Endothelial cell of umbilical vein (primary cell): ENCODE measurements around the gene ZBTB34. TPM values are rescaled to one million over a fixed set of nuclear protein-coding genes. Genes with fewer than 3 reads are reported as not detected.

Experiments used
- BruUV-seq: library from RNA; stranded (reverse); fragments of 400-500 nt; replicated peaks from 2 replicates; lab custom pipeline; 2021; lab: Mats Ljungman, UMichigan
- CTCF ChIA-PET: fragments of 300-600, 350-600 bp; sonication (Branson Sonifier 250); formaldehyde crosslinking; loops from one replicate; lab custom pipeline; 2021; ENCODE audit warnings: antibody characterized with exemption, inconsistent platforms; lab: Charles Lee
- POLR2A ChIA-PET: fragments of 300-600, 350-600 bp; sonication (Branson Sonifier 250); formaldehyde crosslinking; loops from one replicate; lab custom pipeline; 2021; ENCODE audit warnings: antibody characterized with exemption, inconsistent platforms; lab: Charles Lee
- DNase-seq: peaks from one replicate; pipeline ENCODE4 v3.0.0-alpha.2; 2011; ENCODE audit warnings: low read depth, low spot score
- FAIRE-seq: peaks from 2 replicates; lab custom pipeline; 2011; peaks lifted over from hg19 to GRCh38; lab: Jason Lieb, UNC
- H2AFZ ChIP-seq: 2 replicates; pipeline ENCODE4 v1.6.0; 2012; ENCODE audit warnings: low read depth, low read length, control low read depth, inconsistent platforms
- H3K27ac ChIP-seq: 2 replicates; pipeline ENCODE4 v1.5.1; 2011; ENCODE audit warnings: low read depth, mild to moderate bottlenecking, control low read depth, low read length, moderate library complexity; ENCODE audit not compliant: insufficient read depth
- H3K27me3 ChIP-seq, 2 experiments: 2 replicates each; pipeline versions ENCODE4 v1.6.0 to v1.6.1; 2011; ENCODE audit warnings: low read length in 2 of 2, mixed read lengths in 1 of 2; ENCODE audit not compliant: control insufficient read depth in 2 of 2, insufficient read depth in 2 of 2
- H3K36me3 ChIP-seq, 2 experiments: 2 replicates in 1 of 2; 3 replicates in 1 of 2; pipeline ENCODE4 v1.5.1; 2011; ENCODE audit warnings: low read length in 2 of 2, mild to moderate bottlenecking in 1 of 2, moderate library complexity in 1 of 2; ENCODE audit not compliant: control insufficient read depth in 2 of 2, insufficient read depth in 2 of 2; ENCODE audit errors: extremely low read depth in 1 of 2
- H3K4me1 ChIP-seq: 3 replicates; pipeline ENCODE4 v1.5.1; 2011; ENCODE audit warnings: mild to moderate bottlenecking, low read length; ENCODE audit not compliant: control insufficient read depth, insufficient read depth; ENCODE audit errors: extremely low read depth
- H3K4me2 ChIP-seq: 2 replicates; pipeline ENCODE4 v1.6.1; 2011; ENCODE audit warnings: low read length, control low read depth, mixed read lengths; ENCODE audit not compliant: insufficient read depth
- H3K4me3 ChIP-seq, 3 experiments: fragments of 200-600 bp in 1 of 3; sonication (generic), shearing (Covaris generic) in 1 of 3; replicated peaks in 1 of 3; 2 replicates each; pipeline ENCODE4 v1.5.1; 2011 to 2016; ENCODE audit warnings: control low read depth in 3 of 3, low read length in 3 of 3, mild to moderate bottlenecking in 2 of 3, inconsistent platforms in 1 of 3, low read depth in 1 of 3, moderate library complexity in 1 of 3; ENCODE audit not compliant: insufficient read depth in 1 of 3
- H3K79me2 ChIP-seq: 2 replicates; pipeline ENCODE4 v1.6.0; 2012; ENCODE audit warnings: low read length, inconsistent platforms; ENCODE audit not compliant: control insufficient read depth, insufficient read depth
- H3K9ac ChIP-seq: replicated peaks from 2 replicates; pipeline ENCODE3; 2011; ENCODE audit warnings: low read length, control low read depth; ENCODE audit not compliant: insufficient read depth; ENCODE audit errors: extremely low read depth
- H3K9me1 ChIP-seq: replicated peaks from 3 replicates; pipeline ENCODE4 v1.6.0; 2011; ENCODE audit warnings: mild to moderate bottlenecking, low read length; ENCODE audit not compliant: control insufficient read depth, insufficient read depth; ENCODE audit errors: extremely low read depth
- H3K9me3 ChIP-seq: replicated peaks from 2 replicates; pipeline ENCODE4 v1.5.1; 2012; ENCODE audit warnings: low read length, inconsistent platforms; ENCODE audit not compliant: control insufficient read depth, insufficient read depth
- H4K20me1 ChIP-seq: replicated peaks from 2 replicates; pipeline ENCODE3; 2011; ENCODE audit warnings: mild to moderate bottlenecking, low read length; ENCODE audit not compliant: control insufficient read depth, insufficient read depth; ENCODE audit errors: extremely low read depth
- EZH2 ChIP-seq: IDR thresholded peaks from 2 replicates; pipeline ENCODE4 v1.6.1; 2012; ENCODE audit warnings: borderline replicate concordance, low read depth, mild to moderate bottlenecking, moderate library complexity, low read length, inconsistent platforms; ENCODE audit not compliant: severe bottlenecking
- FOS ChIP-seq: IDR thresholded peaks from 2 replicates; pipeline ENCODE4 v1.6.1; 2011; ENCODE audit warnings: mild to moderate bottlenecking, low read length, moderate library complexity, borderline replicate concordance; ENCODE audit not compliant: insufficient read depth
- GATA2 ChIP-seq: IDR thresholded peaks from 2 replicates; pipeline ENCODE4 v1.7.0; 2011; ENCODE audit warnings: low read depth, mild to moderate bottlenecking, moderate library complexity, mixed read lengths, low read length; ENCODE audit not compliant: insufficient read length, insufficient read depth
- JUN ChIP-seq: IDR thresholded peaks from 2 replicates; pipeline ENCODE4 v1.6.1; 2011; ENCODE audit warnings: borderline replicate concordance, low read depth; ENCODE audit not compliant: insufficient read length, insufficient read depth
- MYC ChIP-seq: IDR thresholded peaks from one replicate; pipeline ENCODE4 v1.6.1; 2011; ENCODE audit warnings: mild to moderate bottlenecking, low read depth, low read length
- POLR2A ChIP-seq: IDR thresholded peaks from 2 replicates; pipeline ENCODE4 v1.6.1; 2012; ENCODE audit warnings: low read depth, mild to moderate bottlenecking, control low read depth, low read length
- POLR2AphosphoS5 ChIP-seq: IDR thresholded peaks from 2 replicates; pipeline ENCODE4 v1.6.1; 2012; ENCODE audit warnings: low read depth, mild to moderate bottlenecking, control low read depth, low read length, moderate library complexity; ENCODE audit not compliant: insufficient read depth
- dilution Hi-C: fragments of 300-500 bp; cut with MboI; formaldehyde crosslinking; loops from one replicate; pipeline ENCODE4 v1.15.0; 2019; ENCODE audit warnings: low sequenced_read_pairs; ENCODE audit not compliant: extremely low pct_ligation_motif_present
- intact Hi-C: fragments of 100-400 bp; cut with micrococcal nuclease; formaldehyde crosslinking; loops from one replicate; pipeline ENCODE4 v1.10.0; 2022
- polyA plus RNA-seq, 4 experiments: library from polyadenylated mRNA; depleted of rRNA in 3 of 4; stranded (reverse) in 3 of 4; unstranded in 1 of 4; fragments of >200 nt; gene quantifications; 2 replicates each; pipeline versions ENCODE4 v1.2.1 to v1.2.3, GENCODE V29; 2011 to 2012; ENCODE audit warnings: missing spikeins in 1 of 4
- total RNA-seq: library from RNA; stranded (reverse); gene quantifications from 2 replicates; pipeline ENCODE4 v1.2.3, GENCODE V29; 2021
- TF ChIP-seq, protein P1 (sequence below): IDR thresholded peaks from 2 replicates; pipeline ENCODE4 v1.6.1; 2011; ENCODE audit not compliant: insufficient read depth, insufficient read length
- TF ChIP-seq, protein P2 (sequence below), 2 donors: IDR thresholded peaks; 1 replicate in 1 of 2; 2 replicates in 1 of 2; pipeline ENCODE4 v1.5.1; 2011; ENCODE audit warnings: low read length in 2 of 2, mild to moderate bottlenecking in 2 of 2, moderate library complexity in 2 of 2, control low read depth in 1 of 2, inconsistent platforms in 1 of 2, low read depth in 1 of 2; ENCODE audit not compliant: insufficient read depth in 1 of 2; ENCODE audit errors: extremely low read depth in 1 of 2

Gene ZBTB34
- total and polyA plus RNA-seq, 2 donors (not counting 3 experiments of a cell fraction or from before 2014, with no cell fraction given) = 4.0 to 9.6 TPM

DNA sequence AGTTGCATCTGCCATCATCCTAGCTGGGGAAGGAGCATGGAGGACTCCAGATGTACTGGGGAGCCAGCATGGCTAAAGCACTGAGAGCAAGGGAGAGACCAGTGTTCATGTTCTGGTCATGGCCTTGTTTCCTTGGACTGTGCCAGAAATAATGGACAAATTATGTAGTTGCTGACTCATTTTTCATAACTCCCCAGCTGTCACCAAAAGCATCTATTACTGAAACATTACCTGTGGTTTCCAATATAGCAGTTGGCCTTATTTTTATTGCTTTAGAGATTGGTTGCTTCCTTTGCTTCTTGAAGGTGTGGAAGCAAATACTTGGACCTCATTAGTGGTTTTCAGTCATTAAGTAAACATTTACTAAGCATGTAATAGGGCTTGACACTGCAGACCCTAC, 65.4 kb downstream of the ZBTB34 start:
- BruUV-seq = no TSS peak
- Histone ChIP-seq H4K20me1 (no peaks in the 10 kb centered on the region), H3K27me3 (peaks cover 10 to 15% of the 10 kb centered on the region in 2 experiments), H3K9me3 (no peaks in the 10 kb centered on the region), H3K9me1 (no peaks in the 10 kb centered on the region), H3K4me1 (no peaks in the 10 kb centered on the region), H3K36me3 (no peaks in the 10 kb centered on the region), H3K27ac (no peak overlapping the region), H3K4me2 (no peak overlapping the region), H3K79me2 (no peaks in the 10 kb centered on the region), H3K9ac (no peak overlapping the region), H2AFZ (no peak overlapping the region), H3K4me3 (no peak overlapping the region)
- dilution Hi-C loops = no loop called here
- intact Hi-C loops = no loop called here
- CTCF ChIA-PET = interaction anchor here (2.0 kb wide), 1 partner anchor 14 kb away, joined by 5 read pairs; no protein-coding TSS in a partner anchor
- TF ChIP-seq POLR2A (no peak), GATA2 (no peak), EZH2 (no peak), FOS (no peak), POLR2AphosphoS5 (no peak), JUN (no peak), MYC (no peak)
- TF ChIP-seq, protein P1, sequence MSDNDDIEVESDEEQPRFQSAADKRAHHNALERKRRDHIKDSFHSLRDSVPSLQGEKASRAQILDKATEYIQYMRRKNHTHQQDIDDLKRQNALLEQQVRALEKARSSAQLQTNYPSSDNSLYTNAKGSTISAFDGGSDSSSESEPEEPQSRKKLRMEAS = no peak
- TF ChIP-seq, protein P2, sequence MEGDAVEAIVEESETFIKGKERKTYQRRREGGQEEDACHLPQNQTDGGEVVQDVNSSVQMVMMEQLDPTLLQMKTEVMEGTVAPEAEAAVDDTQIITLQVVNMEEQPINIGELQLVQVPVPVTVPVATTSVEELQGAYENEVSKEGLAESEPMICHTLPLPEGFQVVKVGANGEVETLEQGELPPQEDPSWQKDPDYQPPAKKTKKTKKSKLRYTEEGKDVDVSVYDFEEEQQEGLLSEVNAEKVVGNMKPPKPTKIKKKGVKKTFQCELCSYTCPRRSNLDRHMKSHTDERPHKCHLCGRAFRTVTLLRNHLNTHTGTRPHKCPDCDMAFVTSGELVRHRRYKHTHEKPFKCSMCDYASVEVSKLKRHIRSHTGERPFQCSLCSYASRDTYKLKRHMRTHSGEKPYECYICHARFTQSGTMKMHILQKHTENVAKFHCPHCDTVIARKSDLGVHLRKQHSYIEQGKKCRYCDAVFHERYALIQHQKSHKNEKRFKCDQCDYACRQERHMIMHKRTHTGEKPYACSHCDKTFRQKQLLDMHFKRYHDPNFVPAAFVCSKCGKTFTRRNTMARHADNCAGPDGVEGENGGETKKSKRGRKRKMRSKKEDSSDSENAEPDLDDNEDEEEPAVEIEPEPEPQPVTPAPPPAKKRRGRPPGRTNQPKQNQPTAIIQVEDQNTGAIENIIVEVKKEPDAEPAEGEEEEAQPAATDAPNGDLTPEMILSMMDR (IDR thresholded peaks at IDR 0.05; ENCODE audit: extremely low read depth in 1 of 2, insufficient read depth in 1 of 2, low read depth in 1 of 2, low read length in 2 of 2) = no peak
- POLR2A ChIA-PET = no interaction called here
- FAIRE-seq (no peak), DNase-seq (no peak)
